Karpas-422 (cell line): ENCODE data around the gene TBC1D4. TPM values are rescaled to one million over a fixed set of nuclear protein-coding genes. Genes with fewer than 3 reads are reported as not detected.

ENCODE experiments used
- DNase-seq: peaks from one replicate; pipeline ENCODE4 v3.0.0-alpha.2; 2015
- H2AFZ ChIP-seq: fragments of 200-600 bp; sonication (generic); 2 replicates; pipeline ENCODE4 v1.6.1; 2014; ENCODE audit warnings: antibody characterized with exemption, low read length, mixed read lengths
- H3K27ac ChIP-seq: fragments of 200-600 bp; sonication (generic); 2 replicates; pipeline ENCODE4 v1.5.1; 2014; ENCODE audit warnings: mild to moderate bottlenecking, low read length, moderate library complexity
- H3K27me3 ChIP-seq: fragments of 200-600 bp; sonication (generic); 2 replicates; pipeline ENCODE4 v1.6.1; 2014; ENCODE audit warnings: low read length, mixed read lengths
- H3K36me3 ChIP-seq: fragments of 200-600 bp; sonication (generic); 2 replicates; pipeline ENCODE4 v1.6.1; 2014; ENCODE audit warnings: low read length, mixed read lengths; ENCODE audit not compliant: insufficient read depth
- H3K4me1 ChIP-seq: fragments of 200-600 bp; sonication (generic); 2 replicates; pipeline ENCODE4 v1.6.1; 2014; ENCODE audit warnings: mild to moderate bottlenecking, low read length, mixed read lengths
- H3K4me2 ChIP-seq: fragments of 200-600 bp; sonication (generic); 2 replicates; pipeline ENCODE4 v1.6.1; 2014; ENCODE audit warnings: low read length, low read depth, mild to moderate bottlenecking; ENCODE audit not compliant: poor library complexity, severe bottlenecking
- H3K4me3 ChIP-seq: fragments of 200-600 bp; sonication (generic); 2 replicates; pipeline ENCODE4 v1.5.1; 2014; ENCODE audit warnings: mild to moderate bottlenecking, antibody characterized with exemption, low read length, mixed read lengths
- H3K79me2 ChIP-seq: fragments of 200-600 bp; sonication (generic); 2 replicates; pipeline ENCODE4 v1.6.1; 2014; ENCODE audit warnings: mild to moderate bottlenecking, low read length, mixed read lengths
- H3K9ac ChIP-seq: fragments of 200-600 bp; sonication (generic); 2 replicates; pipeline ENCODE4 v1.6.0; 2014; ENCODE audit warnings: low read length
- H3K9me2 ChIP-seq: fragments of 200-600 bp; sonication (generic), shearing (Covaris generic); replicated peaks from 2 replicates; pipeline ENCODE4 v1.6.0; 2014; ENCODE audit warnings: mild to moderate bottlenecking, low read length, moderate library complexity; ENCODE audit not compliant: insufficient read depth
- H3K9me3 ChIP-seq: fragments of 300-700, 200-600 bp; sonication (generic); 2 replicates; pipeline ENCODE4 v1.6.1; 2014; ENCODE audit warnings: low read length, mixed read lengths
- H4K20me1 ChIP-seq: fragments of 200-600 bp; sonication (generic); 2 replicates; pipeline ENCODE4 v1.6.1; 2014; ENCODE audit warnings: mild to moderate bottlenecking, antibody characterized with exemption, low read length, low read depth; ENCODE audit not compliant: insufficient read depth
- total RNA-seq: library from RNA; depleted of rRNA; stranded (reverse); fragments of >200 nt; shearing (Covaris generic); gene quantifications from 2 replicates; pipeline ENCODE4 v1.2.3, GENCODE V29; 2014; ENCODE audit warnings: low replicate concordance

The TBC1D4 gene
- total RNA-seq, 1 experiment from 2014 or later, result 4.0 TPM

DNA sequence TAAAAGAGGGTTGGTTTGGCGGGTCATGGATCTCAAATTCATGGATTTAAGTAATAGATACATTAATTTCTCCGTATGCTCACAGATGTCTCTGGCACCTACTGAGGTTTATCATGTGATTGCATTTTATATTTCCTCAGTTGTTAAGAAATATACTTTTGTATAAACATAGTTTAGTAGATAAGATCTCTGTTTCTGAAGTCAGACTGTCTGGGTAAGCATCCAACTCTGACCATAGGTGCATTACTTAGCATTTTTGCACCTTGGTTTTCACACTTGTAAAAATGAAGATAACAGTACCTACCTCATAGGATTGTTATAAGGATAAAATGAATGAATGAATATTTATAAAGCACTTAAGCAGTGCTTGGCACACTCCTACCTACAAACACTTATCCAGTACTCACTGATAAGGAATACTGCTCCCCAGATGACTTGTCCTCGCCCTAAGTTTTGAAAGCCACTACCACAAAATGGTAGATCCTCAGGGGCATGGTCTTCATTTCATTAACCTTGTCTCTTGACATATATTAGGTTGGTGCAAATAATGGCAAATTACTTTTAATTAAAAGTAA lies 29.2 kb upstream of the TBC1D4 start:
- Histone ChIP-seq H3K9ac (no peak overlapping the region), H3K4me1 (peaks cover 17% of the 10 kb centered on the region), H3K36me3 (no peaks in the 10 kb centered on the region), H3K27ac (no peak overlapping the region), H3K27me3 (no peaks in the 10 kb centered on the region), H4K20me1 (no peaks in the 10 kb centered on the region), H3K9me2 (no peaks in the 10 kb centered on the region), H2AFZ (no peak overlapping the region), H3K4me2 (no peak overlapping the region), H3K9me3 (no peaks in the 10 kb centered on the region), H3K79me2 (no peaks in the 10 kb centered on the region), H3K4me3 (no peak overlapping the region)
- DNase-seq, result no peak

GRCh38 chr13:75508002-75508548 lies 26.1 kb upstream of the TBC1D4 start:
- Histone ChIP-seq H2AFZ (no peak overlapping the region), H3K27ac (no peak overlapping the region), H3K9me3 (no peaks in the 10 kb centered on the region), H4K20me1 (no peaks in the 10 kb centered on the region), H3K79me2 (no peaks in the 10 kb centered on the region), H3K36me3 (no peaks in the 10 kb centered on the region), H3K4me2 (no peak overlapping the region), H3K9ac (no peak overlapping the region), H3K9me2 (no peaks in the 10 kb centered on the region), H3K4me1 (peaks cover 17% of the 10 kb centered on the region), H3K4me3 (no peak overlapping the region), H3K27me3 (no peaks in the 10 kb centered on the region)
- no peak for DNase-seq

DNA sequence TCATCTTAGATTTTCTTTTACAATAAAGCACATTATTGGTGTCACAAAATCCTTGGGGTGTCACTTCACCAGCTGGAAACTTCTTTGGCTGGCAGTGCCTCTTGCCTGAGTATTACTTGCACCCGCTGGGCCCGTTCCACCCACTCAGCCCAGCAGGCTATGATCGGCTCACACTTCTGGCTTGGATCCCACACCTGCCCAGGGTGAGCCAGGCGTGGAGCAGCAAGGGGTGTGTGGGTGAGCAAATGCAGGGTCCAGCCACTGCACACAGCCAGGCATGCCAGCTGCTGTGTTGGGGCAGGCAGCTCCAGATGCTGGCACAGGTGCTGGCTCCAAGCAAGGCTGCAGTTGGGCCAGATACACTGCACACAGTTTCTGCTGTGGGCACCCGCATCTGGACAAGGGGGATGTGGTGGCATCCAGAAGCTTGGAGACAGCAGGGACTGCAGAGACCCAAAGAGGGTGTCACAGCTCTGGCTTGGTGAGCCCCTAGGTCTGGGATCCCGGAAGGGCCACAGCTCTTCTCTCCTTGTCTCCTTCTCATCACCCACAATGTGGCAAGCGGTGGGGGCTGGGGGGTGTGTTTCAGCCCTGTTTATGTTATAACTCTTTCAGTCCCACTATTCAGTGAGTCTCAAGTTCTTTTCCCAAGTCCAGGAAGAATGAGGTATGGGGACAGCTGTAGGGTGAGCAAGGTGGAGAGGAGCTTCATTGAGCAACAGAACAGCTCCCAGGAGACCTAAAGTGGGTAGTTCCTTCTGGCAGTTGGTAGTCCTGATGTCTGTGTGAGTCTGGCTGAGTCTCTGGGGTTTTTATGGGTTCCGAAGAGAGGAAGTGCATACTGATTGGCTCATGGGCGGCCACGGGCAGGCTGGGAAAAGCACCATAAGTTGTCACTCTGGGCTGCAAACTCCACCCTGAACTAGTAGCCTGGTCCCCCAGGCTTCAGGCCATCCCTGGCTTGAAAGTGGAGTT lies 25.3 kb upstream of the TBC1D4 start:
- no peaks in the 10 kb centered on the region for H4K20me1 ChIP-seq
- H3K9me2 ChIP-seq, result no peaks in the 10 kb centered on the region
- H3K27me3 ChIP-seq, result no peaks in the 10 kb centered on the region
- H3K27ac ChIP-seq, result no peak overlapping the region
- no peak overlapping the region for H3K9ac ChIP-seq
- no peak overlapping the region for H3K4me3 ChIP-seq
- H3K4me1 ChIP-seq, result peaks cover 15% of the 10 kb centered on the region
- H3K9me3 ChIP-seq, result no peaks in the 10 kb centered on the region
- peak; percentile 74 for DNase-seq
- H3K36me3 ChIP-seq, result no peaks in the 10 kb centered on the region
- H3K79me2 ChIP-seq, result no peaks in the 10 kb centered on the region
- no peak overlapping the region for H2AFZ ChIP-seq
- H3K4me2 ChIP-seq, result no peak overlapping the region

DNA sequence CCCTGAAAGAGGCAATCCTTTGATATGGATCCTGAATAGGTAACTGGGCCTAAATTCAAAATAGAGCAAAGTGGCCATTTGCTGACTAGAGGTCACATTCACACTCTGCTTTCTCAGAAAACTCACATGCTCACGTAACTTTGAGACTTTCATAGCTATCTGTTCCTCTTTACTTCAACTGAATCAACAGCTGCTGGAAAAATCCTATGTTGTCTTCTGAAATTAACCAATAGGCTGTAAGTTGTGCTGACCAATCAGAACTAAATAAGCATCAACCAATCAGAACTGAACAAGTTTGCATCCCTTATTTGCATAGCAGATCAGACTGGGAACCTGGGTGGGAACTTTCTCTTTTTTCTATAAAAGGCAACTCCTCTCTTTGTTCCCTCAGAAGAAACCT lies 24.0 kb upstream of the TBC1D4 start:
- Histone ChIP-seq H2AFZ (no peak overlapping the region), H3K4me1 (peaks cover 10% of the 10 kb centered on the region), H3K4me2 (no peak overlapping the region)

GRCh38 chr13:75505327-75505726 lies 23.4 kb upstream of the TBC1D4 start:
- no peak overlapping the region for H2AFZ ChIP-seq

More for the DNA sequence above, 24.0 kb upstream of the TBC1D4 start:
- Histone ChIP-seq H3K36me3 (no peaks in the 10 kb centered on the region), H3K79me2 (no peaks in the 10 kb centered on the region), H3K27me3 (no peaks in the 10 kb centered on the region), H3K9me2 (no peaks in the 10 kb centered on the region), H3K27ac (no peak overlapping the region), H3K9ac (no peak overlapping the region), H4K20me1 (no peaks in the 10 kb centered on the region), H3K9me3 (no peaks in the 10 kb centered on the region), H3K4me3 (no peak overlapping the region)
- no peak for DNase-seq

GRCh38 chr13:75495938-75496337 lies 14.0 kb upstream of the TBC1D4 start:
- H3K4me1 ChIP-seq, result peaks cover 7% of the 10 kb centered on the region
- no peaks in the 10 kb centered on the region for H3K9me2 ChIP-seq
- no peak overlapping the region for H2AFZ ChIP-seq
- no peaks in the 10 kb centered on the region for H3K36me3 ChIP-seq
- H4K20me1 ChIP-seq, result no peaks in the 10 kb centered on the region
- no peak for DNase-seq
- H3K9me3 ChIP-seq, result no peaks in the 10 kb centered on the region
- no peak overlapping the region for H3K4me3 ChIP-seq
- H3K27ac ChIP-seq, result no peak overlapping the region
- no peaks in the 10 kb centered on the region for H3K79me2 ChIP-seq
- H3K9ac ChIP-seq, result no peak overlapping the region
- no peaks in the 10 kb centered on the region for H3K27me3 ChIP-seq
- H3K4me2 ChIP-seq, result no peak overlapping the region

More at GRCh38 chr13:75505327-75505726, 23.4 kb upstream of the TBC1D4 start:
- H3K9me2 ChIP-seq, result no peaks in the 10 kb centered on the region
- no peak overlapping the region for H3K4me2 ChIP-seq
- H3K9ac ChIP-seq, result no peak overlapping the region
- no peaks in the 10 kb centered on the region for H3K27me3 ChIP-seq
- no peak overlapping the region for H3K27ac ChIP-seq
- H3K4me3 ChIP-seq, result no peak overlapping the region
- H3K4me1 ChIP-seq, result peaks cover 10% of the 10 kb centered on the region
- H3K36me3 ChIP-seq, result no peaks in the 10 kb centered on the region
- no peak for DNase-seq
- H3K79me2 ChIP-seq, result no peaks in the 10 kb centered on the region
- H4K20me1 ChIP-seq, result no peaks in the 10 kb centered on the region
- no peaks in the 10 kb centered on the region for H3K9me3 ChIP-seq

- no peaks in the 10 kb centered on the region for H3K9me2 ChIP-seq
- no peak overlapping the region for H3K4me2 ChIP-seq
- H3K27me3 ChIP-seq, result no peaks in the 10 kb centered on the region
- no peaks in the 10 kb centered on the region for H4K20me1 ChIP-seq
- no peaks in the 10 kb centered on the region for H3K79me2 ChIP-seq
- no peak overlapping the region for H3K27ac ChIP-seq
- H3K4me1 ChIP-seq, result peaks cover 7% of the 10 kb centered on the region
- no peaks in the 10 kb centered on the region for H3K9me3 ChIP-seq
- H3K4me3 ChIP-seq, result no peak overlapping the region
- no peaks in the 10 kb centered on the region for H3K36me3 ChIP-seq
- no peak overlapping the region for H2AFZ ChIP-seq
- no peak overlapping the region for H3K9ac ChIP-seq
- DNase-seq, result no peak
Observed at GRCh38 chr13:75494491-75494890, 12.5 kb upstream of the TBC1D4 start.

DNA sequence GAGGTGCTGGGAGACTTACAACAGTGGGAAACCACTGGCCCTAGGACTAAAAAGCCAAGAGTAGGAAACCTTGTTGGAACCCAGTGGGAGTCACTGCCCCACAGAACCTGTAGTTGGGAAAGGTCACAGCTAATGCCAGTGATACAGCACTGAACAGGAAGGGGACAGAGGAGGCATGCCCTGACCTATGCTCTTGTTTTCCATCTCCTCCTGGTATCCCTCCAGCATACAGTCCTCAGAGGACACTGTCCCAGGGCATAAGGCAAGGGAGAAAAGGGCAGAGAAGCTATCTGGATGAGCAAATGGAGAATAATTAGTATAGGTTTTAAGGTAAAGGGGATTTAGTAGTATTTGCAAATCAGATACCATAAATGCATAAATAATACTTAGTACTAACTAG lies 11.2 kb upstream of the TBC1D4 start:
- Histone ChIP-seq H3K9me3 (no peaks in the 10 kb centered on the region), H3K9ac (no peak overlapping the region), H2AFZ (no peak overlapping the region), H3K27ac (no peak overlapping the region), H4K20me1 (no peaks in the 10 kb centered on the region), H3K27me3 (no peaks in the 10 kb centered on the region), H3K36me3 (no peaks in the 10 kb centered on the region), H3K4me2 (no peak overlapping the region), H3K79me2 (no peaks in the 10 kb centered on the region), H3K4me3 (no peak overlapping the region), H3K4me1 (peaks cover 7% of the 10 kb centered on the region), H3K9me2 (no peaks in the 10 kb centered on the region)
- no peak for DNase-seq
